GM18858 (cell line): ENCODE data around the gene PRIM2.
"Not testable (repeated sequence)": the region's sequence is repeated elsewhere in the genome, so short reads cannot be mapped to it uniquely, and the experiment has no call there.

ENCODE experiments used
- ATAC-seq: cut with Tn5 transposase; IDR thresholded peaks from one replicate; pipeline ENCODE4 v1.9.1; 2021; ENCODE audit not compliant: unreplicated experiment

PRIM2 gene

DNA sequence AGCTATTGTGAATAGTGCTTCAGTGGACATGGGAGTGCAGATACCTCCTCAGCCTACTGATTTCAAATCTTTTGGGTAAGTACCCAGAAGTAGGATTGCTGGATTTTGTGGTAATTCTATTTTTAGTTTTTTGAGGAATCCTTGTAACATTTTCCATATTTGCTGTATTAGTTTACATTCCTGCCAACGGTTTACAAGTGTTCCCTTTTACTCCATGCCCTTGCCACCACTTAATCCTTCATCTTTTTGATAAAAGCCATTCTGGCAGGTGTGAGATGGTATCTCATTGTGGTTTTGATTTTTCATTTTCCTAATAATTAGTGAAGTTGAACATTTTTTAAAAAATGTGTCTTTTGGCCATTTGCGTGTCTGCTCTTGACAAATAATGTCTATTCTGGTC lies 125.8 kb downstream of the PRIM2 start:
- ATAC-seq = not testable (repeated sequence)

DNA sequence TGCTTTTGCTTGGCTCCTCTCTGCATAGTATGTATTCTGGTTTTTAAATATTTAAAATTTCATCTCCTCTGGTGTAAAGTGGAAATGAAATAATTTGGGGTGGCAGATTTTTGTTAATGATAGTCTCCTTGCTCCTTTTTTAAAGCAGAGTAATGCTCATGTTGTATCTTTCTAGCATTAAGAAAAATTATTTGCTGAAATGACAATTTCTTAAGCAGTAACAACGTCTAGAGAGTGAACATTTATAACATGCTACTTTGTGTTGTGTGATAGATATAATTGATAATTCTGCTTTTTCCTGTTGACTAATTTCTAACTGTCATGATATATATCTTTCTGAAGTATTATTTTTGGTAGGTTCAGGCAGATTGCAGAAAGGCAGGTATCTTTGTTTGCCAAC lies 127.4 kb downstream of the PRIM2 start:
- not testable (repeated sequence) for ATAC-seq

DNA sequence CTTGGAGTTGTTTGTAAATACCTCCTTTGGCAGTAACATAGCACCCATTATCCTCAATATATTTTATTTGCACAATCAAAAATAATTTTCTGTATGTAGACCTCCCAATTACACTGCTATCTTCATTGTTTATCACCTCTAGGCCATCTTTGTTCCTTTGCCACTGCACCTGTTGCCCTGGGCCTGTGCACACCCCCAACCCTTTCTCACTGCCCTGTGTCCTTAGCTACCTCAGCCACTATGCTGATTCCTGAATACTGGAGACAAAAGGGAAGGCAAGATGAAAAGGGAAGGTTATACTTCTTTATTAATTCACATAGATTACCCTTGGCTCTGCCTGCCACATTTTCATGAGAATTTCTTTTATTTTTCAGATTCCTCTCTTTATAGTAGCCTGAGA lies 127.9 kb downstream of the PRIM2 start:
- ATAC-seq = not testable (repeated sequence)

DNA sequence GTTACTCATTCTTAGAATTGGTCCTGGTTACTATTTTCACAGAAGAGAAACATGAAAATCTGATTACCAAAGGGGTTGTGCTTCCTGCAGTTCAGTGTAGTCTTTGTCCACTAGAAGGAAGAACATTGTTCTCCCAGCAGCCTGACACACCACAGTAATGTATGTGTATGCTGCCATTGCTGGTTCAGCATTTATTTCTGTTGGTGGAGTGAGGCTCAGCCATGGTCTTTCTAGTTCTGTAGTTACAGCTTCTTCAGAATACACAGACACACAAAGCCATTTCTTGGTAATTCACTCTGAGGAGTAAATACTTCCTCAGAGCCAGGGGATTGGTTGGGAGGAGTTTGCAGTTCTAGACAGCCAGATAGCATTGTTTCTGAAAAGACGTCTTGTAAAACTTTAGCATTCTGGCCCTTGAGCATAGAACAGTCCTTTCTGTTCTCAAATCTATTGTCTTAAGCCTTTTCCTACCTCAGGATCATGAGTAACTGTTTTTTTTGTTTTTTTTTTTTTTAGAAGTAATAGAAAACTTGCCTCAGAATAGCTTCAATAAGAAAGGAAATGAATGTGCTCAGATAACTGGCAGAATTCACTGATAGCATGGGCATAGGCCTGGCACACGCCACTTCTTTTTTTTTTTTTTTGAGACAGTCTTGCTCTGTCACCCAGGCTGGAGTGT lies 128.5 kb downstream of the PRIM2 start:
- ATAC-seq = not testable (repeated sequence)

DNA sequence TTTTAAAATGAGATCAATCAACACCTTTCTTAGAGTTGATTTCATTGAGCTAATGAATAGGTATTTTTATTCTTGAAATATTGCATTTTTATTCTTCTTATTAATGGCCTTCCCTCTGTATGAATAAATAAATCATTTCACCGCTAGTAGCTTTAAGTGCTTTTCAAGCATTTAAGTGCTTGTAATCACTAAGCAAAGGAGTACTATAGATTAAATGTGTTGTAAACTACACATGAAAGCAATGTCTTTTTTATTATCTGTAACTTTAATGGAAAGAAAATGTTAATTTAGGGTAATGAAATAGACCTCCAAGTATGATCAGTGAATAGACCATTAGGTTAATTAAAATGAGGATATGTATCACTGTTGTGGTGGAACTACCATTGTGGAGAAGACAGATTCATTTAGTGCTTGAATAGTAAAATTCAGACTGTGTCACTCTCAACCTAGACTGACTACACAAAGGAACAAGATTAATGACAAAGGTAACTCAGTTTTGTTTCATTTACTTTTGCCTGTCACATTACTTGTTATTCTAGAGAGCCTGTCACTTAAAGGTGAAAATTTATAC lies 132.2 kb downstream of the PRIM2 start:
- not testable (repeated sequence) for ATAC-seq

DNA sequence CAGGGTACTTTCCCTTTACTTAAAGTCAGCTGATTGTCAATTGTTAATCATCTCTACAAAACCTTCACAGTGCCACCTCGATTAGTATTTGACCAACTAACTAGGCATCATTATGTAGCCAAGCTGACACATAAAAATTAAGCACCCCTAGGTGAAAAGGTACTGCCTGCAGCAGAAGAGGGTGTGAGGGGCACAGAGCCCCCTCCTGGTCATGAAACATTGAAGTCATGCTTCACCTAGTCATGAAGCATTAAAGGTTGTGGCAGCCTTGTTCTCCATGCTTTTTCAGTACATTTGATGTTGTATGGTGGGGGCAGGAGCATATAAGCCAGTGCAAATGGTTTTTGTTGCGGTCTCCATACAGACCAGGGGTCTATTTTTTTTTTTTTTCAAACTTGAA lies 142.4 kb downstream of the PRIM2 start:
- ATAC-seq = not testable (repeated sequence)

DNA sequence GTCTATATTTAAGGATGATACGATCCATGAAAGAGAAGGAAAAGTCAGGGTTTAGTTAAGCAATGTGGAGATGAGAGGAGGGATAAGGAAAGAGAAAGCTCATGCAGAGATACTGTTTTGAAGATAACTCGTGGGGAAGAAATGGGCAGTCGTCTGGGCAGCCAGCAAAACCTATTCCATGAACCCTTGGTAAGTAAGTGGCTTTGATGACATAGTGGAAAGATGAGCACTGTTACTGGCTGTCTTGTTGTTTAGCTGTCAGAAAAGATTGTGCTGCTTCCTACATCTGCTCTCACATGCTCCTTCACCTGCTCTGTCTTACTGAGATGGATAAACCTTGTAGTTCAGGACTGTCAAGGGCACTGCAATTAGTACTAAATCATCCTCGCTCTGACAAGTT lies 143.6 kb downstream of the PRIM2 start:
- ATAC-seq = not testable (repeated sequence)

DNA sequence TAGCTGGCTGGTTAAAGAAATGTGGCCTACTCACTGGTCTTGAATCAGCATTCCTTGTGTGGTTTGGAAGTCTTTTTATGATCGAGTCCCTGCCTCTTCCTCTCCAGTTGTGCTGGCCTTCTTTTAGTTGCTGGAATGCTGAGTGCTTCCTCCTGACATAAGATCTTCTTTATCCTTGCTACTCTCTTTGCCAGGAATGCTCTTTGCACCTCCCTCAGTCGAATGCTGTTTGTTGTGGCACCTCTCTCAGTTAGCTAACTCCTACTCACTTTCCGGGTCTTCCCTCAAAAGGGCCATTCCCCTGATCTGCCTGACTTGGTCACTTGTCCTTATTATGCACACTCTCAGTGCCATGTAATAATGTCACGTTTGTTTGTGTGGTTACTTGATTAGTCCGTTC lies 146.4 kb downstream of the PRIM2 start:
- not testable (repeated sequence) for ATAC-seq

DNA sequence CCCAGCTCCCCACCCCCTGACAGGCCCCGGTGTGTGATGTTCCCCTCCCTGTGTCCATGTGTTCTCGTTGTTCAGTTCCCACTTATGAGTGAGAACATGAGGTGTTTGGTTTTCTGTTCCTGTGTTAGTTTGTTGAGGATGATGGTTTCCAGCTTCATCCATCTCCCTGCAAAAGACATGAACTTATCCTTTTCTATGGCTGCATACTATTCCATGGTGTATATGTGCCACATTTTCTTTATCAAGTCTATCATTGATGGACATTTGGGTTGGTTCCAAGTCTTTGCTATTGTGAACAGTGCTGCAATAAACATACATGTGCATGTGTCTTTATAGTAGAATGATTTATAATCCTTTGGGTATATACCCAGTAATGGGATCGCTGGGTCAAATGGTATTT lies 148.5 kb downstream of the PRIM2 start:
- ATAC-seq = not testable (repeated sequence)

DNA sequence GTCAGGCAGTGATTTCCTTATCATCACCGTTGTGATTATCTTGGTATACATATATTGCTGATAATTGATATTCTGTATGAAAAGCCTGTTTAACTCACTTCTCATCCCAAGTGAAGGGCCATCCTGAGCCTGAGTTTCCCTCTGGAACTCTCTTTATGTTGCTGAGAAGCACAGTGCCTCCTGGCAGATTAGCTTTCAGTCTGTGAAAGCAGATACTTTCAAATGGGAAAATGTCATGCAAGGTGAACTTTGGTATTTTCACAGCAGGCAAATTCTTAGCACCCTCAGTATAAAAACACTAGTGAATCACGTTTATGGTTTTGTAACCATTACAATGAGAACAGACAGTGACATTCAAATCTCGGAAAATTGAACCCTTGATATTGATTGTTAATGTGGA lies 151.6 kb downstream of the PRIM2 start:
- ATAC-seq = no peak

DNA sequence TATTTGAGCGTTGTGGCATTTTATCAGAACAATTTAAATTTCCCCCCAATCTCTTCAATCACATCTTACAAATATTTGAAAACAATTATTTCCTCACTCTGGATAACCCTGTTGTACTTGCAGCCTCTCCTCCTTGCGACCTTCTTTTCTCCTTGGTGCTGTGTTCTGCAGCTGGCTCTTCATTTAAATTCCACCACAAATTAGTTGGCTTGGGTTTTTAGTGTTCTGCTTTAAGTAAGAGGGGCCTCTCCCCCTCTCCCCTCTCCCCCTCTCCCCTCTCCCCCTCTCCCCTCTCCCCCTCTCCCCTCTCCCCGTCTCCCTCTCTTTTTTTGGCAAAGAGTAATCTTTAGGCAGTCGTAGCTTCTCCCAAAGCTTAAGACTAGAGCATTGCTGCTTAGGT lies 152.7 kb downstream of the PRIM2 start:
- not testable (repeated sequence) for ATAC-seq

DNA sequence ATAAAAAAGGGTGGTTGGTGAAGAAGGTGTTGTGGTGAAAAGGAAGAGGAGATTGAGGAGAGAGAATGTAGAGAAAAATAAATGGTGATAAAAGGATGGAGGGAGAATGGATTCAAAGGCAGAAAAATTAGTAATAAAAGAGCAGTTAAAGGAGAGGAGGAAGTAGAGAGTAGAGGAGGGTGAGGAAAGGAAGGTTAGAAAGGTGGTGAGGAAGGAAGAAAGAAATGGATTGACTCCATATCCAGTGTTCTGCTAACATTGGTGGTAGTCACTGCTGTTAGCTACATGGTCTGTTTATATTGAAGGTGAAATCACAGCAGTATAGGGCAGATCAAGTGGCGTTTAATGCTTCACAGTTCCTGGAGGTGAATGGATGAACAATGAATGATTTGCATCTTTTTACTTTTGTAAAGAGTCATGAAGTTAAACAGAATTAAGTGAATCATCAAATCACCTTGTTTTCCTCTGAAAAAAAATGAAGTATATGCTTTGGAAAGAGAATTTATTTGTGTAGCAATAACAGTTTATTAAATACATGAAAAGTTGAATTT lies 154.0 kb downstream of the PRIM2 start:
- not testable (repeated sequence) for ATAC-seq

DNA sequence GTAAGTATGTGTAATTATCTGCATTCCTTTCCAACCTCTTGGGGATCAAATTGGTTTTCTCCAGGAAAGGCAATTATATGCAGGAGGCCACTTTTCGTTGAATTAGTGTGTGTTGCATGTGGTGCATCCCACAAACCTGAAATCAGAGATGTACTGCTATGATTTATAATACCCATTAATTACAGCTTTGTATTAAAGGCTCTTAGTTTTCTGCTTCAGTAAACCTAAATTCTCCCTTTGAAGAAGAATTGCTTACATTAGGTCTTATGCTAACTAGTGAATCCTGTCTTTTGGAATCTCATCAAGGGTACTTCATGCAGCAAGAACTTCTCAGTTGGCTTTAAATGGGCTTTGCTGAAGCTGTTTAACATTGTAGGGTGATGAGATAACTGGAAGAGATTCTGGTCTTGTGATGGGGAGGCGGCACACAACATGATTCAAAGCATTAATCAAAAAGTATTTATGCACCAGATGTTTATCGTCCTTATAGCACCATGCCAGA lies 155.5 kb downstream of the PRIM2 start:
- not testable (repeated sequence) for ATAC-seq

DNA sequence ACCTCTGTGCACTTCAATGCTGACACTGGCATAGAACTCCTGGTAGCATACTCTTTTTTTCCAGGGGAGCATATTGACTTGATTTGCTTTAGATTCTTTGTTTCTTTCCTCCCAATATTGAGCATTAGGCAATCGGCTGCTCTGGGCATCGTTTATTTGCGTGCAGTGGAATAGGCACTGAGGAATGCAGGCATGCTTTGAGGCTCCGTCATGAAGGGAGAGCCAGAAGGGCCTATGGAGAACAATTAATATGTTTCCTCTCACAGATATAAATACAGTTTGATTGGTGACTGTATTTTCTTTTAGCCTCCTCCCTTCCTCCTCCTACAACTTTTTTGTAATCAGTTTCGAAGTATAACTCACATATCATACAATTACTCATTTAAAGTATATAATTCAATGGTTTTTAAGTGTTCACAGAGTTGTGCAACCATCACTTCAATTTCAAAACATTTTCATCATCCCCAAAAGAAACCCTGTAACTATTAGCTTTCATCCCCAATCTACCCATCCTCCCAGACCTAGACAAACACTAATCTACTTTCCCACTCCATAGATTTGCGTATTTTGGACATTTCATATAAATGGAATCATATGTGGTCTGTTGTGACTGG lies 157.5 kb downstream of the PRIM2 start:
- not testable (repeated sequence) for ATAC-seq

DNA sequence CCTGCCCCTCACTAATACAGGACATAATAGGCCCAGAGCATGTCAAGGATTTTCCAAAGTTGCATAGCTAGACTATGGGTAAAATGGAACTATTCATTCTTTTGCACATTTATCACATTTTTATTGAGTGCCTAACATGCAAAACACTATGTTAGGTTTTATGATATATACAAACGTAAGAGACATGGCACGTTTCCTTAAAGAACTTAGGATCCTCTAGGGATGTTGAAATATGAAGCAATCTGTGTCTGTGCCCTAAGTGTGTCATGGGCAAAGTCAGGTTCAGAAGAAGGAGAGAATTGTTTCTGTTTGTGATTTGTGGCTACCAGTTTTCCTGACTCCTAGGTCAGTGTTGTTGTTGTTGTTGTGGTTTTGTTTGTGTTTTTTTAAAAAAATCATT lies 158.2 kb downstream of the PRIM2 start:
- not testable (repeated sequence) for ATAC-seq

DNA sequence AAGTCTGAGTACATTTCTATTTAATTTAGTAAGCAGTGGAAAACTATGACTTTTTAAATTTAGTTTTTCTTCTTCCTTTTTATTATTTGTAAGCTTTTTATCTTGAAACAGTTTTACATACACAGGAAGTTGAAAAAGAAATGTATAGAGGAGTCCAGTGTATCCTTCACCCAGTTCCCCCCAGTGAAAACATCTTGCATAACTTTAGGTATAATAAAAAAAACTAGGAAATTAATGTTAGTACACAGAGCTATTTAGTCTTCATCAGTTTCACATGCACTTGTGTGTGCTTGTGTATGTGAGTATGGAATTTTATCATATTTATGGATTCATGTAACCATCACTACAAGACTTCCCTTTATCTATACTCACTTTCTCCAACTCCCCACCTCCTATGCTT lies 162.8 kb downstream of the PRIM2 start:
- not testable (repeated sequence) for ATAC-seq

DNA sequence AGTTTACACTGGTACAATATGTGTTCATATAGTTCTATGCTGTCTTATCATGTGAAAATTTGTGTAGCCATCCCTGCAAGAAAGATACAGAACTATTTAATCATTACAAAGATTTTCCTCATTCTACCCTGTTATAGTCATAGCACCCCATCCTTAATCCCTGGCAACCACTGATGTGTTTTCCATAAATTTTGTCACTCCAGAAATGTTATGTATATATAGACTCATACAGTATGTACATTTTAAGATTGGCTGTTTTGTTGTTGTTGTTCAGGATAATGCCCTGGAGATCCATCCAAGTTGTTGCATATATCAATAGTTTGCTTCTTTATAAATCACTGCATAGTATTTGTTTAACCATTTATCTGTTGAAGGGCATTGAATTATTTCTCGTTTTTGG lies 163.7 kb downstream of the PRIM2 start:
- ATAC-seq = not testable (repeated sequence)

DNA sequence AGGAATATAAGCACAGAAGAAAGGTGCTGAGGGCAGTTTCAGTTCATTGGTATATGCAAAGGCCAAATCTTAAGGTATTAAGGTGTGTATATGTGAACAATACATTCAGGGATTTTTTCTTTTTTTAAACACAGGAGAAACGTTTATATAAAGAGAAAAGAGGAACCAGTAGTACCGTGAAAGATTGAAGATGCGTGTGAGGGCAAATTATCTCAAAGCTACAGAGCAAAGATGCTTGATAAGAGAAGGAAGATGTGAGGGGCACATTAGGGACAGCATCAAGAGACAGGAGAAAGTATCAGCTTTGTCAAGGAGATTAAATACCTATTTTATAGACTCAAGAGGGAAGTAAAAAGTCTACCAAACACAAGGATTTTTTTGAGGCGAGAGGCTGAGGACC lies 165.0 kb downstream of the PRIM2 start:
- ATAC-seq = not testable (repeated sequence)

DNA sequence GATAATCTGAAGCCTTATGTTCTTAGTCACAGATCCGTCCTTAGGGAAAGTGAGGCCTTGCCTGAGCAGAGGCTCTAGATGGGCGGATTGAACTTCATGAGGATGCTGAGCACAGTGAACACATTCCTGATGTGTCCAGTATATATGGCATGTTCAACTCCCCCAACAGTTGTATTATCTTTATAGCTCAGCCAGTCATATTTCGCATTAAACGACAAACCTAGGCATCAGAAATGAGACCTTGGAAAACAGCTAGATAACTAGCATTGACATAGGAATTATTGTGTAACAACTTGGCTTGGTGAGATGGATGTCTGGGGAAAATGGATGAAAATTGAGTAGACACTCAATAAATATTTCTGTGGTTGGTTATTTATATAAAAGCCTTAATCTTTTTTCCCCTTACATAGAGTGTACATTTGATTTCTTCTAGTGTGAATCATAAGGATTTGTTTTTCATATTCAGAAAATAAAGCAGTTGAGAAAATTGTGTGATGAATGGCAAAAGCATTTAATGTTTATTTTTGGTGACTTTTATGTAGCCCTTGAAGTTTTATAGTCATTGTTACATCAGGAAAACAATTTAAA lies 169.2 kb downstream of the PRIM2 start:
- ATAC-seq = not testable (repeated sequence)

DNA sequence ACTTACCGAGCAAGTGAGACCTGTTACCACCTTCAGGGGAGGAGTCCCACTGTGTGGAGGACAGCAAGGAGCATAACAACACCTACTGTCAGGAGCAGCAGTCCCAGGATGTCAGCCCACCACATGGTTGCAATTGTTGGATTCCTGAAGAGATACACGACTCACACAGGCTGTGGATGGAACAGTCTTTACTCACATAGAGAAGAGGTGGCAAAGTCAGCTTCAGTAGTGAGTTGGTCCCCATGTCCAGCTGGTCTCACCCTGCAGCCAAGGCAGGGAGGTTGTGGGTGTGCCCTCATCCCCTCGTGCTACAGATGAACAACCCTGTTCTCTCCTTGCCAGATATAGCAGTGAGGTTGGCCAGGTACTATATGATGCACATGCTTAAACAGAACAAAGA lies 171.1 kb downstream of the PRIM2 start:
- not testable (repeated sequence) for ATAC-seq

DNA sequence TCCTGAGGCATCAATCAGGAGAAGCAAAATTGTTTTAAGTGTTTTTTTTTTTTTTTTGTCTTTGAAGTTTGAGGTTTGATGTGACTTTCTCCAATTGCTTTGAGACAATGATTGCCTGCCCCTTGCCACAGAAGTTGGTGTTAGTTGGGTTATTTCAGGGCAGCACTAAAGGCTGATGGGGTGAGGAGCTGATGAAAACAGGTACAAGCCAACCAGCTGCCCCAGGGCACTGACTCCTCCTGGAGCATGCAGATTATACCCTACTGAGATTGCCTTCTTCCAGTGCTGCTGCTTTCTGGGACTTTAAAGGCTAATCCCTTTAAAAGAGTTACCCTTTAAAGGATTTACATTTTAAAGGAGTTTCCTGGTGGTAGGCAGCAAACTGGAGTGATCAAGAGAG lies 172.5 kb downstream of the PRIM2 start:
- ATAC-seq = not testable (repeated sequence)
